Eye (tissue), 1 donor: ENCODE measurements around the gene GORASP2.

Experiments used
- DNase-seq: peaks from one replicate; pipeline ENCODE4 v3.0.0-alpha.2; 2015

Gene GORASP2

DNA sequence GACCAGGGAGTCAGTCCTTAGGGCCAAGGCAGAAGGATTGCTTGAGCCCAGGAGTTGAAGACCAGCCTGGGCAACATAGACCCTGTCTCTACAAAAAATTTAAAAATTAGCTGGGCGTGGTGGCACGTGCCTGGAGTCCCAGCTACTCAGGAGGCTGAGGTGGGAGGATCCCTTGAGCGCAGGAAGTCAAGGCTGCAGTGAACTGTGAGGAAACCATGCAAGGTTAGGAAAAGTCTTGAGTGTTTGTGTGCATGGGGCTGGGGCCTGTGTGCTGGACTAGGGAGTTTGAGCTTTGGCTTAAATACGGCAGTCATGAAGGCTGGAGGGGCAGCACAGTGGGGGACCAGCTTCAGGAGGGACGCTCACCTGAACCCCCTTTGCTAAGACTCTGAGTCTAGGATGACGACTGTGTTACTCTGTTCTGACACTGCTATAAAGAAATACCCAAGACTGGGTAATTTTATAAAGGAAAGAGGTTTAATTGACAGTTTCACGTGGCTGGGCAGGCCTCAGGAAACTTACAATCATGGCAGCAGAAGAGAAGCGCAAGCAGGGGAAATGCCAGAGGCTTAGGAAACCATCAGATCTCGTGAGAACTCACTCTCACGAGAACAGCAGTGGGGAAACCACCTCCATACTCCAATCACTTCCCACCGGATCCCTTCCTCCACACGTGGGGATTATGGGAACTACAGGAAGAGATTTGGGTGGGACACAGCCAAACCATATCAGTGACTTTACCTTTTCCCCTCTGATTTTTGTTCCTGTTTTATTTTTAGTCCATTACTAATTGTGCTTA is 39.4 kb downstream of the GORASP2 start:
- no peak for DNase-seq

- DNase-seq: no peak
Measured at GRCh38 chr2:170969030-170969429, 40.0 kb downstream of the GORASP2 start.

DNA sequence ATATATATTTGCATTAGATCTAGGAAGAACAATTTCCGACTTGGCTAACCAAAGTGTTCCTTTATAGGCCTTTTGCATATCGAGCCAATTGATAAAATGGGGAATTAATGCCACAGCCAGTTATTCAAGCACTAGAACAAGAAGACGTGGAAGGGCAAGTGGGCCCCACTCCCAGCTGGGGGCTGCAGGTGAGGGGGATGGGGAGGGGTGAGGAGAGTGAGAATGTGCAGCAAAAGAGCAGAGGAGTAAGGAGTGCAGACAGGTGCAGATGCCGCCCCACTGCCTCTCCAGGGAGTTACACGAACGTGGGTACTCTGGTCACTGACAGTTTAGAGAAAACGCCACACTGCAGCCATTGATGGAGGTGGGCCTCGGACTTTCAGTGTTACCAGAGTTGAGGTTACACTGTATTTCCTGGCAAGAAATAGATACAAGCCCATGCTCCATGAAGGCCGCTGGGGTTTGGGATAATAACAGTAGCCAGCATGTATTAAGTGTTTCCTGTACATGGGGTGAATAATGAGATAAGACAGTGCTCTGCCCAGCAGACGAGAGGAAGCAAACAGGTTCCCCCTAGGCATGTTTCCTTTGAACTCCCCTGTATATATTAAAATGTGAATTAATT is 40.9 kb downstream of the GORASP2 start:
- no peak for DNase-seq

DNA sequence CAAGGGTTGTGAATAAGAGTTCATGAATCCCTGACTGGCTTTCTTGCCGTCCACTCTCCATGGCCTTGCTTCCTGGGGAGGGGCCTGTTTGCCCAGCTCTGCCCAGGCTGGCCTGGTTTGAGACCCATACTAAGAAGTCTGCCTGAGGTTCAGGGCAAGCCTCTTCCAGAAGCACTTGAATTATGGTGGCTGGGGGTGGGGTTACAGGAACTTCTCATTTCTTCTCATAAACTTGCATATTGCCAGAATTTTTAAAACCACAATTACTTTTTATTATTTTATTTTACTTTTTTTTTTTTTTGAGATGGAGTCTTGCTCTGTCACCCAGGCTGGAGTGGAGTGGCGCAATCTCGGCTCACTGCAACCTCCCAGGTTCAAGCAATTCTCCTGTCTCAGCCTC is 42.0 kb downstream of the GORASP2 start:
- no peak for DNase-seq

GRCh38 chr2:170972296-170973224 is 43.5 kb downstream of the GORASP2 start:
- peak; percentile 25 for DNase-seq

GRCh38 chr2:170973225-170973491 is 44.1 kb downstream of the GORASP2 start:
- no peak for DNase-seq

- DNase-seq: peak; percentile 96
Measured at GRCh38 chr2:170973492-170974303, 44.6 kb downstream of the GORASP2 start.

GRCh38 chr2:170974304-170974993 is 45.4 kb downstream of the GORASP2 start:
- DNase-seq: no peak

DNA sequence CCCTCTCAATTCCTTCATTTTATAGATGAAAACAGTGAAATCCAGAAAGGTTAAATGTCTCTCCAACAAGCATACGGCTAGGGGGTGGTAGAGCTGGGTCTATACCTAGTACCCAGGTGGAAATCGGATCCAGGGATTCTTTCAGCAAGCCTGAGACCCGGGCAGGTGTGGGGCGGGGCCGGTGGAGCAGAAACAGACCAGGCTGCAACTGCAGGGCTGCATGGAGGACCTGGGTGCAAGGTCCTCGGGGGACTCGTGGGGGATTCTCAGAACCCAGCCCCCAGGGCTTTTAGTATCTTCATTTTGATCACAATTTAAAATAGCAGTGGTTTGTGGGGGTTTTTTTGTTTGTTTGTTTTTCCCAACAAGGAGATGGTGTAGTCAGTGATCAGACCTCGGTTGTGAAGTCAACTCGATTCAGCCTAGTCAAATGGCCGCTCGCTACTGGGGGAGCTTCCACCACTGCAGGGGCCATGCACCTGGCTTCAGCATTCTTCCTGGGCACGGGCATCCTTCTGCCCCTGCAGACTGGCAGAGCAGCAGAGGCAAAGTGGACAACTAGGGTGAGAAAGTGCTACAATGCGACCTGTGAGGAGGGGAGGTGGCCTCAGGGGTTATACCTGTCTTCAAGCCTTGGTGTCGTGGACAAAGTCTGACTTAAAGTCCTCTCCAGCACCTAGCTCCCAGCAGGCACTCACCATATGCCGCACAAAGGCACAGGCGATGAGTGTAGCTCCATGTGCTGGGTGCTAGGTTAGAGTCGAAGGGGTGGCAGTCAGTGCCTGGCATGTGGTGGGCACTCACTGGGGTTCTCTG is 46.3 kb downstream of the GORASP2 start:
- DNase-seq: no peak

- no peak for DNase-seq
Measured at GRCh38 chr2:170975943-170976270, 46.9 kb downstream of the GORASP2 start.

DNA sequence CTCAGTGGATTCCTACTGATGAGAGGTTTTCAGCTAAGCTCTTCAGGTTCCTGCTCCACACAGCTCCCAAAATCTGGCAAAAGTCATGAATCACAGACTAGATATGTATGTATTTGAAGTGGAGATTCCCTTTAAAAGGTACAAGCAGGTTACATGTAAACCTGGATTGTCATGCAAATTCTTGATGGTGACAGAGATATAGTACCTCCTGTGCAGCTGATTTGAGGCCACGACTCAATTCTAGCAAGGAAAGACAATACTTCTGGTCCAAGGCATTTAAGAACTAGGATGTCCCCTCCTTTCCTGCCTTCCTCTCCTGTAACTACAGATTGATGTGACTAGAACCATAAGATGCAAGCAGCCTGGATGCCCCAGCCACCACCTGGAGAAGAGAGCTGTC is 55.0 kb downstream of the GORASP2 start:
- DNase-seq: no peak

DNA sequence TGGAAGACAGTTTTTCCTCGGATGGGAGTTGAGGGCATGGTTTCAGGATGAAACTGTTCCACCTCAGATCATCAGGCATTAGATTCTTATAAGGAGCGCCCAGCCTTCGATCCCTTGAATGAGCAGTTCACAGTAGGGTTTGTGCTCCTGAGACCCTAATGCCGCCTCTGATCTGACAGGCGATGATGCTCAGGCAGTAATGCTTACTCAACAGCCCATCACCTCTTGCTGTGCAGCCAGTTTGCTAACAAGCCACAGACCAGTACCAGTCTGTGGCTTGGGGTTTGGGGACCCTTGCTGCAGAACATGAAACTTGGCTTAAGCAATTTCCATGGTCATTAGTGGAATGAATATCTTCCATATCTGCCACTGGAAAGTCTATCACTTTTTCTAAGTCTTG is 56.4 kb downstream of the GORASP2 start:
- no peak for DNase-seq

DNA sequence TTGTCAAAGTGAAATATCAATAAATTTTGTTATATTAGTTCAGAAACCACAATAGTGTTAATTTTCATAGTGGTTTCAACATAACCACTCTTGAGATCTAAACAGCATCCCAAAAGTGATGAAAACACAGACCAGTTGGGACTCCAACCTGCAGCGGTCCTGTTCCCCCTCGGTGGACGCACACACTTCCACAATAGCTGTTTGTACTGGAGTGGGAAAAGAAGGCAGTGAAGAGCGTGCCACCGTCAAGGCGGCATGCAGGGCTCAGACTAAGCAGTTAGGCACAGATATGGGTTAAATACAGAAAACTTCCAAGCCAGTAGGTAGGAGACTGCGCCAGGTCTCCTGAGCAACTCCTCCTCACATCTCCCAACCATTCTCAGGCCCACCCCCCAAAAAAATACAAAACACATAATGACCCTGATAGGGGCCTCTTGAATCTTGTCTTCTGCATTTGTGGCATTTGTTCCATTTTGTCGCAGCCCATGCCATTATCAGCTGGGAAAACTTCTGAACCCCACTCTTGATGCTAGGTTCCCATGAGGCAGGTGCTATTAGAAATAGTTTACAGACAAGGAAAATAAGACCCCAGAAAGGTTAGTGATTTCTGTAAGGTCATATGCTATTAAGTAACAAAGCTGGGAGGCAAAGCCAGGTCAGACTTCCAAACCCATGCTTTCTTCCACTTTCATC is 57.7 kb downstream of the GORASP2 start:
- no peak for DNase-seq

- DNase-seq: no peak
Measured at GRCh38 chr2:170991398-170992182, 62.5 kb downstream of the GORASP2 start.

DNA sequence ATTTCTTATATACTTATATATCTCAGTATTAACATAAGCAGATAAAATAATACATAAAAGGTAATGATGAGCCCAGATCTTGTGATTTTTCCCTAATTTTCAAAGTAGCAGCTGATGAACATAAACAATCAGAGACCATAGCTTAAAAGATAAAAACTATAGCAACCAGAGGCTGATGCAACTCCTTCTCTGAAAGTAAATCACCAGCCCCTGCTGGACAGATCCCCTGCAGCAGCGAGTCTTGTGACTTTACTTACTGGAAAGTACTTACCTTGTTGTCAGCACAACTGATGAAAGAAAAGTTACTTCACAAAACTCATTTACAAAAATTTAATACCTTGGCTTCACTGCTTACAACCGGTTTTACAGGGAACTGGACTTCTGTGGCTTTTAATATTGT is 67.3 kb downstream of the GORASP2 start:
- DNase-seq: no peak

GRCh38 chr2:170997893-170998597 is 69.0 kb downstream of the GORASP2 start:
- no peak for DNase-seq

- no peak for DNase-seq
Measured at GRCh38 chr2:170999654-171000053, 70.6 kb downstream of the GORASP2 start.

DNA sequence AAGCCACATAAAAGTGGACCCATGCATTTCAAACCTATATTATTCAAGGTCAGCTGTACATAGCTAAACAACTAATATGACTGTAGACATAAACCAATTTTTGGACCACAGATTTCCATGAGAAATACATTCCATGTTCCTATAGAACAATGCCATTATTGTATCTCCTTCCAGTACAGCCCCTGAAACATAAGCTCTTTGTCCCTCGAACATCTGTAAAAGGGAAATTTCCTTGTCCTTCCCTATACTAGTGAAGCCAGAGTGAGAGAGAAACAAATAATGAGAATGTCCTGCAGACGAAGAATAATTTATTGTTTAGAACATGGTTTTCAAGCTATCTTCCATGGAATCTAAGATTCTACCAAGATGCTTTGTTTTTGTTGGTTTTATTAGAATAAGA is 75.3 kb downstream of the GORASP2 start:
- DNase-seq: no peak

- DNase-seq: no peak
Measured at GRCh38 chr2:171004833-171005232, 75.8 kb downstream of the GORASP2 start.
